Astrocyte of the spinal cord (primary cell): ENCODE results near the gene KAZN.

Experiments
- DNase-seq: peaks from one replicate; pipeline ENCODE4 v3.0.0; 2011; ENCODE audit warnings: low read depth, low spot score
- H3K4me3 ChIP-seq: 2 replicates; pipeline ENCODE4 v1.5.1; 2011; ENCODE audit warnings: low read depth, mild to moderate bottlenecking, low read length, moderate library complexity
- CTCF ChIP-seq: IDR thresholded peaks from 2 replicates; pipeline ENCODE4 v1.5.1; 2012; ENCODE audit warnings: low read depth, mild to moderate bottlenecking, low read length, inconsistent platforms
- in situ Hi-C: cut with HindIII; loops from 2 replicates; pipeline ENCODE4 v1.10.0; 2017; ENCODE audit warnings: low sequenced_read_pairs

The KAZN gene

DNA sequence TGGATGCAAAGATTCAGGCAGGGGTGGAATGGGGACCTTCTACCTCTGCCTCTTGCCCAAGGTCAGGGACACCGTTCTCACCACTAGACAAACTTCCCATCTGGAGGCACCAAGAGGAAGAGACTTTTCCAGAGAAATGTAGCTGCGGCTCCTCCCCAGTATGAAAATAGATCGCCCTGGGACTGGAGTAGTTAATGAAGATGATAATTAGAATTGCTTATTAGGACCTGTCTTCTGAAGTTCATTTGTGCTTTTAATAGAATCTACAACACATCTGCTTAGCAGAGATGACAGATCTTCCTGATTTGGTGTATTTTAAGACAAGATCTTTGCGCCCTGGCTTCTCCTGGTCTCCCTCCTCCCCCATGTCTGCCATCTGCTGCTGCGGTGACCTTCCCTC, 266.6 kb downstream of the KAZN start:
- TF ChIP-seq CTCF = no peak
- in situ Hi-C loops = no loop called here
- no peak overlapping the region for H3K4me3 ChIP-seq
- DNase-seq = no peak

- H3K4me3 ChIP-seq = no peak overlapping the region
- DNase-seq = no peak
- in situ Hi-C loops = no loop called here
- TF ChIP-seq CTCF = no peak
Observed at GRCh38 chr1:14866911-14867612, 268.6 kb downstream of the KAZN start.

DNA sequence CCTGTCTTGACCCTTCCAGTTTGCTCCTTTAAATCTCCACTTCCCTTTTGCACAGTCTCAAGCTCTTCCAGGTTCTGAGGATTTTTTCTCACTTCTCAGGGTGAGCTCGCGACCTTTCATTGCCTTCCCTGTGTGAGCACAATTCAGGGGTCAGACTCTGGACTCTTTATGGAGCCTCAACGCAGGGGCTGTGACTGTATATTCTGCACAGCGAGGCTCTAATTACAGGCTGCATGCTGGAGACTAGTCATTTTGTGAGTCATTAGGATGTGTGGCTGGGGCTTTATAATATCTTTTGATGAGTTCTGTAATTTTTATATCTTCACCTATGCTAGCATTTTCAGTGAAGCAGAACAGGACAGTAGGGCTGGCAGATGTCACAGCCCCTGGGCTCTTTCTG, 270.7 kb downstream of the KAZN start:
- in situ Hi-C loops = no loop called here
- no peak for TF ChIP-seq CTCF
- no peak overlapping the region for H3K4me3 ChIP-seq
- peak; percentile 8 for DNase-seq

- in situ Hi-C loops = no loop called here
- TF ChIP-seq CTCF = no peak
- H3K4me3 ChIP-seq = no peak overlapping the region
- DNase-seq = no peak
Observed at GRCh38 chr1:14871218-14871970, 272.9 kb downstream of the KAZN start.

GRCh38 chr1:14872762-14873161, 274.3 kb downstream of the KAZN start:
- no peak overlapping the region for H3K4me3 ChIP-seq
- TF ChIP-seq CTCF = no peak
- no peak for DNase-seq
- in situ Hi-C loops = no loop called here

DNA sequence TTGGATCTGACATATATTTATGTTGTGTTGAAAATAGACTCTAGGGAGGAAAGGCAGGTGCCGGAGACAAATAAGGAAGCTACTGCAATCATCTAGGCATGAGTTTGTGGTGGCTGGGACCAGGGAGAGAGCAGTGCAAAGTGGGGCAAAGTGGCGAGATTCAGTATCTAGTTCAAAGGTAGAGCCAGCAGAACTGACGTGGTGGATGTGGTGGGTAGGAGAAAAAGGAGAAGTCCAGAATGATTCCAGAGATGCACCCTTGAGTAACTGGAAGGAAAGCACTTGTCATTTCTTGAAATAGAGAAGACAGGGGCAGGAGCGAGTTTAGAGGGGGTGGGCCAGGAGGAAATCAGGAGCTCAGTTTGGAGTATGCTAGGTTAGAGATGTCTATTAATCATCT, 275.2 kb downstream of the KAZN start:
- in situ Hi-C loops = no loop called here
- TF ChIP-seq CTCF = no peak

More for the DNA sequence above, 275.2 kb downstream of the KAZN start:
- no peak overlapping the region for H3K4me3 ChIP-seq
- no peak for DNase-seq
